Sigmoid colon (tissue), 4 donors: Measurements from ENCODE around the gene AP5Z1.

ENCODE experiments used
- CTCF ChIP-seq, 4 experiments: fragments of 450-650 bp in 3 of 4; fragments of 200-600 bp in 1 of 4; IDR thresholded peaks; one replicate each; pipeline ENCODE4 v1.5.1; 2016 to 2019; ENCODE audit warnings: antibody characterized with exemption in 4 of 4, mild to moderate bottlenecking in 3 of 4, moderate library complexity in 2 of 4
- EP300 ChIP-seq, 4 donors: sonication (generic); formaldehyde crosslinking; IDR thresholded peaks; one replicate each; pipeline ENCODE4 v1.6.1; 2017; ENCODE audit warnings: antibody characterized with exemption in 4 of 4

DNA sequence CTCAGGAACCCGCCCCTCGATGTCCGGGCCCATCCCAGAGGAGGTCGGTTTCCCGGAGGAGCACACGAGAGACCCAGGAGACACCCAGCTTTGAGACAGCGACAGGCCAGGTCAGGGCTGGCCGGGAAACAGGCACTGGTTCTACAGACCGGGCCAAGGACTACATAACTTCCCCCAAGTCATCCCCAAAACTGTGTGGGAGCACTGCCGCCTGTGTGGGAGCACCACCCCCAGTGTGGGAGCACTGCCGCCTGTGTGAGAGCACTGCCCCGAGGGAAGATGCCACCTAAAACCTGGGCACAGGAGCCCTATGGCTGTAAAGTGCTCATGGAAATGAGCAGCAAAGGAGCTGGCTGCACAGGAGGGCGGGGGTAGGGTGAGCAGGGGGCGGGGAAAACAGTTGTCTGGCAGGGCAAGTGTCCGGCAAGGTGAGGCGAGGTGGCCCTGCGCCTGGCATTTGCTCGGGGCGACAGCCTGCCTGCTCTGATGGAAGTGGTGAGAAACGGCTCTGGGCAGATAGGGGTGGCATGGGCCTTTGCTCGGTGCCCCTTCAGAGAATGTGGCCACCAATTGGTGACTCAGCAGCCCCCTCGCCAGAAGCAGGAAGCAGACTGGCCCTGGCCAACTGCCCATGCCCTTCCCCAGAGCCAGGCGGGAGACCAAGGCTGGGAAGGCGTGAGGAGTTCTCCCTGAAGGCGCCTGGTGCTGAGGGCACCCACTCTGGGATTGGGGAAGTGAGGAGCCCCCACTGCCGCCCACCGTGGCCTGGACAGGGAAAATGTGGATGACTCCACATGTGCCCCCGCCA is 60.2 kb downstream of the AP5Z1 start:
- TF ChIP-seq EP300 (IDR thresholded peaks at IDR 0.05) = no peak
- TF ChIP-seq CTCF (IDR thresholded peaks at IDR 0.05) = no peak
